Sigmoid colon (tissue), 4 donors: ENCODE data around the gene GPC3.

Experiments used
- CTCF ChIP-seq, 4 experiments: fragments of 450-650 bp in 3 of 4; fragments of 200-600 bp in 1 of 4; IDR thresholded peaks; one replicate each; pipeline ENCODE4 v1.5.1; 2016 to 2019; ENCODE audit warnings: antibody characterized with exemption in 4 of 4, mild to moderate bottlenecking in 3 of 4, moderate library complexity in 2 of 4
- EP300 ChIP-seq, 4 donors: sonication (generic); formaldehyde crosslinking; IDR thresholded peaks; one replicate each; pipeline ENCODE4 v1.6.1; 2017; ENCODE audit warnings: antibody characterized with exemption in 4 of 4

- TF ChIP-seq CTCF (IDR thresholded peaks at IDR 0.05), result no peak
- TF ChIP-seq EP300 (IDR thresholded peaks at IDR 0.05), result no peak
These were observed 131.1 kb downstream of the GPC3 start for GRCh38 chrX:133854290-133854689.
